22Rv1 (cell line): ENCODE measurements around the gene ZNF497.

Experiments used
- H3K27ac ChIP-seq: fragments of 450-650 bp; 2 replicates; pipeline ENCODE4 v1.5.1; 2017
- CTCF ChIP-seq: fragments of 450-650 bp; IDR thresholded peaks from 2 replicates; pipeline ENCODE4 v1.5.1; 2017; ENCODE audit warnings: mild to moderate bottlenecking
- ZFX ChIP-seq: fragments of 450-650 bp; IDR thresholded peaks from 2 replicates; pipeline ENCODE4 v1.6.1; 2017; ENCODE audit warnings: antibody characterized with exemption, borderline replicate concordance

Gene ZNF497

GRCh38 chr19:58396691-58397532, 34.4 kb upstream of the ZNF497 start:
- H3K27ac ChIP-seq, result peak overlapping the region; percentile 82
- no peak for TF ChIP-seq CTCF
- no peak for TF ChIP-seq ZFX

- H3K27ac ChIP-seq, result peak overlapping the region; percentile 82
- no peak for TF ChIP-seq ZFX
- no peak for TF ChIP-seq CTCF
These were observed 33.6 kb upstream of the ZNF497 start for GRCh38 chr19:58395979-58396627.

GRCh38 chr19:58395220-58395978, 32.8 kb upstream of the ZNF497 start, which contains the start of gene RNF225:
RNF225 (plus strand) TSS chr19:58395656; CDS start chr19:58396090, 434 bp downstream.
- peak within 1 kb of the TSS; percentile 82 for H3K27ac ChIP-seq
- no peak for TF ChIP-seq ZFX
- no peak for TF ChIP-seq CTCF

GRCh38 chr19:58394821-58395219, 32.3 kb upstream of the ZNF497 start:
- TF ChIP-seq ZFX, result no peak
- TF ChIP-seq CTCF, result no peak
- H3K27ac ChIP-seq, result peak overlapping the region; percentile 82

GRCh38 chr19:58393725-58394033, 31.1 kb upstream of the ZNF497 start:
- H3K27ac ChIP-seq, result peak overlapping the region; percentile 82
- TF ChIP-seq ZFX (no peak), CTCF (no peak)

GRCh38 chr19:58392945-58393724, 30.6 kb upstream of the ZNF497 start:
- H3K27ac ChIP-seq, result peak overlapping the region; percentile 82

More at GRCh38 chr19:58392945-58393724, 30.6 kb upstream of the ZNF497 start:
- no peak for TF ChIP-seq ZFX
- no peak for TF ChIP-seq CTCF
